SKM-1 (cell line): ENCODE data around the gene PPARA.

ENCODE experiments used
- DNase-seq: peaks from one replicate; lab custom pipeline; 2025; ENCODE audit not compliant: unreplicated experiment; lab: John Stamatoyannopoulos, UW

The PPARA gene

GRCh38 chr22:46202897-46203600 is 52.7 kb downstream of the PPARA start:
- DNase-seq, result no peak

- no peak for DNase-seq
Observed at GRCh38 chr22:46203601-46203980, 53.3 kb downstream of the PPARA start.

GRCh38 chr22:46209262-46209661 is 58.9 kb downstream of the PPARA start:
- DNase-seq, result no peak

DNA sequence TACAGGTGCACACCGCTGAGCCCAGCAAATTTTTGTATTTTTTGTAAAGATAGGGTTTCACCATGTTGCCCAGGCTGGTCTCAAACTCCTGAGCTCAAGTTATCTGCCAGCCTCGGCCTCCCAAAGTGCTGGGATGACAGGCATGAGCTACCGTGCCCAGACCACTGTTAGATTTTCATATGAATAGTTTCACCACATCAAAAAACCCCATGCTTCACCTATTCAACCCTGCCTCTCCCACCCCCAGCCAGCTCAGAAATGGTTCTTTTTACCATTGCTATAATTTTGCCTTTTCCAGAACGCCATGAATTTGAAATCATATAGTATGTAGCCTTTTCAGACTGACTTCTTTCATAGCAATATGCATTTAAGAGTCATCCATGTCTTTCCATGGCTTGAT is 61.9 kb downstream of the PPARA start:
- no peak for DNase-seq

DNA sequence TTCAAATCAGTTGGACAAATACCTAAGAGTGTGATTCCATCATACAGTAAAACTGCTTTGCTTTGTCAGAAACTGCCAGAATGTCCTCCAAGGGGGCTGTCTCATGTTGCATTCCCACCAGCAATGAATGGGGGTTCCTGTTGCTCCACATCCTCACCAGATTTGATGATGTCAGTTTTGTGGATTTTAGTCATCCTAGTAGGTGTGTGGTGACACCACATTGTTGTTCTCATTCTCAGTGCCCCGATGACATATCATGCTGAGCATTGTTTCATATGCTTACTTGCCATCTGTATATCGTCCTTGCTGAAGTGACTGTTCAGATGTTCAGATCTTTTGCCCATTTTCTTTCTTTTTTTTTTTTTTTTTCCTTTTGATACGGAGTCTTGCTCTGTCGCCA is 62.7 kb downstream of the PPARA start:
- DNase-seq, result no peak

DNA sequence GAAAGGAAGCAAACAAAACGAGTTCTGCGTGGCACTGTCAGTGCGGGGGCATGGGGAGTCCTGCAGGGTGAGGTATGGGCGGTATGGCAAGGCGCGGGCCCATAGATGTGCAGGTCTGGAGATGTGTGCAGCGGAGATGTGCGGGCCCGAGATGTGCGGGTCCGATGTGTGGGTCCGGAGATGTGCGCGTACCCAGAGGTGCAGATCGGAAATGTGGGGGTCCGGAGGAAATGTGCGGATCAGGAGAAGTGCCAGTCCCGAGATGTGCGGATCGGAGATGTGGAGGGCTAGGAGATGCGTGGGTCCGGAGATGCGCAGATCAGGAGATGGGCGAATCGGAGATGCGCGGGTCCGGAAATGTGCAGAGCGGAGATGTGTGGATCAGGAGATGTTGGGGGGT is 63.8 kb downstream of the PPARA start:
- no peak for DNase-seq

DNA sequence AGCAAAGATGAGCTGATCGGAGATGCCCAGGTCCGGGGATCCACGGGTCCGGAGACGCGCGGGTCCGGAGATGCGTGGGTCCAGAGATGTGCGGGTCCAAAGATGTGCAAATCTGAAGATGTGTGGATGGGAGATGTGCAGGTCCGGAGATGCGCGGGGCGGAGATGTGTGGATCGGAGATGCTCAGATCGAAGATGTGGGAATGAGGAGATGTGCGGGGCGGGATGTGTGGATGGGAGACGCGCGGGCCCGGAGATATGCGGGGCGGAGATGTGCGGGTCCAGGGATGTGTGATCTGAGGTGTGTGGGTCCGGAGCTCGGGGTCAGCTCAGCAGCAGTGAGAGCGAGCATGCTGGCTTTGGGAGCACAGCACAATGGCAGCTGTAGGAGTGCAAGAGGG is 64.3 kb downstream of the PPARA start:
- no peak for DNase-seq

- no peak for DNase-seq
Observed at GRCh38 chr22:46219636-46220035, 69.3 kb downstream of the PPARA start.

DNA sequence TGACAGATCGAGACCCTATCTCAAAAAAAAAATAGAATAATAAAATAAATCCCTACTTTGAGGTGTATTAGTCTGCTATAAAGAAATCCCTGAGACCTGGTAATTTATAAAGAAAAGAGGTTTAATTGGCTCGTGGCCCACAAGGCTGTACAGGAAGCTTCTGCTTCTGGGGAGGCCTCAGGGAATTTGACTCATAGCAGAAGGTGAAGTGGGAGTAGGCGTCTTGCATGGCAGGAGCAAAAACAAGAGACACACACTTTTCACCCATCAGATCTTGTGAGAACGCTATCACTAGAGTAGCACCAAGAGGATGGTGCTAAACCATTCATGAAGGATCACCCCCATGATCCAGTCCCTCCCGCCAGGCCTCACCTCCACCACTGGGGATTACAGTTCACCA is 70.6 kb downstream of the PPARA start:
- no peak for DNase-seq

DNA sequence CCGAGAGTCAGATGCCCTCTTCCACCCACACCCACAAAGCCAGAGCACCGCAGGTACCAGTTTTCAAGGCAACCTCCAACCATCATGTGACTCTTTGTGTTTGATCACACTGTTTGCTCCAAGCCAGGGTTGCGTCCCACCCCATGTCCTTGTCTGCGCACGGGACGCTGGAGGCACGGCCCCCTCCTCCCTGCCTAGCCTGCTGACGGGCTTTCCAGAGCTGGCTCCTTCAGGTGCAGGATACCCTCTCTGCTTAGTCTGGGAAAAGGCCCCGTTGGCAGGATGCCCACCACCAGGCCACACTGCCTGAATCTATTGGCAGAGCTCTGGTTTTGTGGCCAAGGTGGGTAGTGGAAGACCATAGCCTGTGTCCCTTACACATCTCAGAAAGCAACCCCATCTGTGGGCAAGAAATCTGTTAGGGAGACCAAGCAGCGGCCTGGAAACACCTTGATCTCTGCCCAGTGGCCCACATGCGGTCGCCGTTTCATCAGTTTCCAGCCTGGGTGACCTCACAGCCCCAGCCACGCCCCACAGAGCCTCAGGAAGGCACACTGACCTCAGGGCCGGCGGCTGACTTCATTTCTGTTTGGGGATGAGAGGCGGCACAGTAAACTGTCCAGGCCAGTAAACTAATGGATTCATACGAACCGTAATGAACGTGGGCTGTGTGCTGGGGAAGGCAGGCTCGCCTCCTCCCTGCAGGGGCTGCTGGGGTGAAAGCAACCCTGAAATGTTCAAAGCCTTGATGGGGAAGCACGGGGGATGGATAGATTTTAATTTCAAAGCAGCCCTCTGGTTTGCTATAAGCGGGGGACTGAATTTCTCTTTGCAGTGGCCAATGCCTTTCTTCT is 73.9 kb downstream of the PPARA start:
- no peak for DNase-seq

GRCh38 chr22:46224898-46225290 is 74.6 kb downstream of the PPARA start:
- no peak for DNase-seq

GRCh38 chr22:46225631-46226030 is 75.3 kb downstream of the PPARA start:
- DNase-seq, result no peak

GRCh38 chr22:46226577-46226976 is 76.3 kb downstream of the PPARA start:
- no peak for DNase-seq

- DNase-seq, result no peak
Observed at GRCh38 chr22:46229701-46230100, 79.4 kb downstream of the PPARA start.

- DNase-seq, result no peak
Observed at GRCh38 chr22:46230262-46230901, 80.1 kb downstream of the PPARA start.

DNA sequence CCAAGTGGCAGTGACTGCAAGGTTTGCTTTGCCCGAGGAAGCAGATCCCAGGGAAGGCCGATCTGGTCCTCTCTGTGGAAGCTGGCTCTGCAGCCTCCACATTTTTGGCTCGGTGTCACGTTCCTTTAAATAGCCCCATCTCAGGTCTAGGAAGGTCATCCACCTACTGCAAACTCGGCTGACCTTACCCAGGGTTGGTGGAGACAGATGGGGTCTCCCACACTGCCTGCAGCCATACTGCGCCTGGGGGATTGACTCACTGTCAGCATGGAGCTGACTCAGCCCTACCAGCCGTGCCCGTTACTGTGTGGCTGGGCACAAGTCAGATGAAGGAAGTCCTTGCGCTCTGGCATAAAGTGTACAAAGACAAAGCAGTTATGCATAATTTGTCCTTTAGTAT is 82.9 kb downstream of the PPARA start:
- DNase-seq, result no peak

GRCh38 chr22:46234969-46235368 is 84.6 kb downstream of the PPARA start:
- DNase-seq, result no peak

- DNase-seq, result no peak
Observed at GRCh38 chr22:46237453-46238124, 87.3 kb downstream of the PPARA start.

DNA sequence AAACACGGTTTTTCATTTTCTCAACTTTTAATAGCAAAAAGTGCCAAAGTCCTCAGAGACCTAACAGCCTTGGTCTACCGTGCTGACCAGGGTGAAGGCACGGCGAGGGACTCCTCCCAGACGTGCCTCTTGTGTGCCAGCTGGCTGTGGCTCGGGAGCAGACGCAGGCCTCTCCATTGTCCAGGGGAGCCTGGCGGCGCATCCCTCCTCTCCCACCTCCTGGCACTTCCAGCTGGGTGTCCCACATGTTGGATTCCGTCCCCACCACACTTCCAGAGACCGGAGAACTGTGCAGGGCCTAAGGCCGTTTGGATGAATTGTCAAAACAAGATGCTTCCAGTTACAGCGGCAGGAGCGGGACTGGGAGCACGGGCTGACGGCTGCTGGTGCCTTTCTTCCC is 88.2 kb downstream of the PPARA start:
- DNase-seq, result no peak

DNA sequence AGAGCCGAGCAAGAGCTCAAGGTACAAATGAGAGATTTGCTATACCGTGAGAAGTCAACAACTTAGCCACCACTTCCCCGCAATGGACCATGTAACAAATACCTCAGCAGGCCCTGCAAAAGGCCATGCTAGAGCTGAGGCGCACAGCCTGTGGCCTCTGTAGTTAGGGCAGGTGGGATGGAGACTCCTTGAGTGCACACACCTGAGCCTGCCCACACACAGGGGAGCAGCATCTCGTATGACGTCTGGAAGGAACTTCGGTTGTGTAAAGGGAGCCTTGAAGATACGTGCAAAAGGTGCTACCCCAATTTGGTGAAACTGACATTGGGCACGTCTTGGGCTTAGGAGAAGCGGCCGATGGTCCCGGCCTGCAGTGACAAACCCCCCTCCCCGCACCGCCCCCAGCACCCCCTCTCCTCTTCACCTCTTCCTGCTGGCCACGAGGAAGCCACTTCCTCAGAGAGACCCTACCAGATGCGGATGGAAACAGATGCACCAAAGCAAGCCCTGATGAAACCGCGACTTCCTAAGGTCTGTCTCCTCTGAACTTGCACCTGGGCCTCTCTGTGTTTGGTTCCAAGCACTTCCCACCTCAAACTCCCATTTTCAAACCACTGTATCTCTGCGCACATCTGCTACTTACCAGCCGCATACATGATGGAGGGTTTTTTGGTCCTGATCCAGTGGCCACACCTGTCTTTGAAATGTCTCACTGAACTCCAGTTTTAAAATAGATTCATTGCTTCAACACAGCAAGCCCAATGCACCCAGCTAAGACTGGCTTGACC is 89.1 kb downstream of the PPARA start:
- DNase-seq, result no peak

- no peak for DNase-seq
Observed at GRCh38 chr22:46240073-46240472, 89.7 kb downstream of the PPARA start.
